Left hindlimb (tissue), 1 donor: Measurements from ENCODE around the gene DCD.
"Not testable (repeated sequence)": the region's sequence is repeated elsewhere in the genome, so short reads cannot be mapped to it uniquely, and the experiment has no call there.

ENCODE experiments used
- DNase-seq: peaks from one replicate; pipeline ENCODE4 v3.0.0-alpha.2; 2018

Gene DCD, protein sequence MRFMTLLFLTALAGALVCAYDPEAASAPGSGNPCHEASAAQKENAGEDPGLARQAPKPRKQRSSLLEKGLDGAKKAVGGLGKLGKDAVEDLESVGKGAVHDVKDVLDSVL

DNA sequence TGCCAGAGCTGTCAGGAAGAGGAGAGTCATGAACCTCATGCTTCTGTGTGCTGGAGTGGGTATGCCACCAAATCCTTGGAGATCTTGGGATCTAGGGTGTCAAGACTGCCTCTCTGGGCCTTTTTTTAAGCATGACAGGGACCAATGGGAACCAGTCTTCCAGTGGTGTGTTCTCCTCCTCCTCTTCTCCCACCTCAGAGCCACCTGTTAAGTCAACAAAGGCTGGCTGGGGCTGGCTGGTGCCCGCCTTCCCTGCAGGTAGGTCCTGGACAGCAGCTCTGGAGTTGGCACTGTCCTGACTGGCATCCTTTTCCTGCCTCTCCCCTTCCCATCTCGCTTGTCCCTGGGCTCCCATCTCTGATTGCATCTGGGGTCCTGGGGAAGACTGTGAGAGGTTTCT is at the start of gene DCD:
Gene DCD (minus strand): TSS at position 101 of the 400 bp plus-strand sequence. CDS start 62 bp downstream, at position 39.
- DNase-seq, result no peak

DNA sequence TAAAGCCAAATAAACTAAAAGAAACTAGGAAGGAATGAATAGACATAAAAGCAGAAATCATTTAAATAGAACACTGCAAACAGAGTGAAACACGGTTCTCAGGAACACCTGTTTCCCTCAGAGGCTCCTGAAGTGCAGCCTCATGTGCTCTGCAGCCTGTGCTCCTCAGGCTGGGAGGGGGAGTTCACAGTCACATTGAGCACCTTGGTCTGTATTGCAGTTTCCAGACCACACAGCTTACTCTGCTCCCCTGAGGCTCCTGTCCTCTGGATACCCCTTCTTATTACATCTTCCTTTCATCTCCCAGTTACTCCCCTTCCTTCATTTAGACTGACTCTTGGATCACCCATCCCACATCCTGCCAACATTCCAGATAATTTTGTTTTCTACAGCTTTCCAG is 49.7 kb upstream of the DCD start:
- DNase-seq, result peak; percentile 48

DNA sequence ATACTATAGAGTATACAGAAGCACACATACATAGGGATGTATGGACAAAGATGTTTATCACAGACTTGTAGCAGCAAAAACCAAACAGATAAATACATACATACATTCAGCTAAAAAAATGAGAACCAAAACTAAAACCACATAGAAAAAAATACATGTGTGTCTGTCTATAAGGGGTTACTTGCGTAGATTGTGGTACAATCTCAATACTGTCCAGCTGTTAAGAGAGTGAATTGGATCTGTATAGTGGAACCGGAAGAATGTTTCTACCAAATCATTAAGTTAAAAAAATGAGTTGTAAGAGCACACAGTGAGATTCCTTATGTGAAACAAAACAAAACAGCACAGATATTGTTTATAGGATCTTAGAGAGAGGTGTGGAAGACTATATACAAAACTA is 44.2 kb upstream of the DCD start:
- no peak for DNase-seq

DNA sequence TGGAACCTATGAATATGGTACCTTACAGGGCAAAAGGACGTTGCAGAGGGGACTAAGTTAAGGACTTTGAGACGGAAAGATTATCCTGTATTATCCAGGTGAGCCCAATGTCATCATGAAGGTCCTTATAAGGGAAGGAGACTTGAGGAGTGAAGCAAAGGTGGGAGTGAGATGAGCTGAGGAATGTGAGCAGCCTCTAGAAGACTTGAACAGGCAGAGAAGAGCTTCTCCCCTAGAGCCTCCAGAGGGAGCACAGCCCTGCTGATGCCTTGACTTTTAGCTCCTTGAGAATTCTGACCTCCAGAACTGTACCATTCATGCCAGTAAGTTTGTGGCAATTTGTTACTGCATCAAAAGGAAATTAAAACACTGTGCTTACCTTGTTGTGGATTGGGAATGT is 41.8 kb upstream of the DCD start:
- no peak for DNase-seq

- DNase-seq, result no peak
Measured at GRCh38 chr12:54689034-54689372, 40.8 kb upstream of the DCD start.

- DNase-seq, result no peak
Measured at GRCh38 chr12:54688309-54689033, 40.3 kb upstream of the DCD start.

- no peak for DNase-seq
Measured at GRCh38 chr12:54684636-54685630, 36.8 kb upstream of the DCD start.

DNA sequence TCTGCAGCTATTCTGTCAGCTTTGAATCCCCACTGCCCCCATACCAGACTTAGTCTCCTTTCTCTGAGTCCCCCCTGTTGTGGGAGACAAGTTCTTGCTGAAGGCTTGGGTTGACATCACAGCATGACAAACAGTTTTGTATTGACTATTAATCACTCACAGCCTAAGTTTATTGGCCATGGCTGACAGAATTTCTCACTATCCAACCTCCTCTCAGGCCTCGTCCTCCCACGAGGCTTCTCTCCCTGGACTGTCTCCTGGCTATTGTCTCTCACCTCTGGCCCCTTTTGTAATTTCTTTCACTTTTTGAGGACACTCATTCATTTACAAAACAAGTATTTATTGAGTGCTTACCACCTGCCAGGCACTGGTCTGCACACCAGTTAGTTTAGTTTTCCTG is 35.2 kb upstream of the DCD start:
- DNase-seq, result no peak

GRCh38 chr12:54682674-54683073 is 34.5 kb upstream of the DCD start:
- no peak for DNase-seq

DNA sequence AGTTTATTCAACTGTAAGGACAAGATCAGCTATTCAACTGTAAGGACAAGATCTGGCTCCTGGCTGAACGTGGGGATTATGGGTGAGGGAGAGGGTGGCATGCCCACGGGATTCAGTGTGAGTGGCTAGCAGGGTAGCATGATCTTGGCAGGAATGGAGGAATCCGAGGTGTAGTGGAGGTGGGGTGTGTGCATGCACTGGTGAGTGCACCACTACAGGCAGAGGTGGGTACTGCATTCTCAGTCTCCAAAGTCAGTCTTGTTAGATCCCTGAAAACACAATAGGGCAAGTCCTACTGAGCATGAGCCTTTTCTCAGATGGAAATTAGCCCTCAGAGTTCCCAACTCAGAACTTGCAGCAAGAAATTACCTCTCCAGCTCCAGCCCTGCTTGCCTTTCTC is 32.2 kb upstream of the DCD start:
- DNase-seq, result no peak

DNA sequence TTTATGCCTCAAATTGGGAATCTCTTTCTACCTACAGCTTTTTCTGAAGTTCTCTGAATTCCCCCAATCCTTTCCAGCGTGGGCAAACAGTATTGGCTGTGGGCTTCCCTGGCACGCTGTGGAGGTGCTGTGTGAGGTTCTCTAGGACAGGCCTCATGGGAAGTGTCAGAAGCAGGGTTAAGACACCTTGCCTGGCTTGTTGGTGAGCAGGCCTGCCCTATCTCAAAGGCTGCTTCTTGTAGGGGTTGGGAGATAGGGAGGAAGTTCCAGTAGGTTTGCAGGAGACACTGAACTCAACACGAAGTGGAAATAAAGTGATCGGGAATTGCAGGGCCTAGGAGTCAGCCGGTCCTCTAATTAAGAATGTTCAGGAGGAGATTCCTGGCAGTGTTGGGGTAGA is 30.0 kb upstream of the DCD start:
- DNase-seq, result no peak

- DNase-seq, result no peak
Measured at GRCh38 chr12:54667945-54668344, 19.8 kb upstream of the DCD start.

GRCh38 chr12:54666008-54666407 is 17.8 kb upstream of the DCD start:
- no peak for DNase-seq

- not testable (repeated sequence) for DNase-seq
Measured at GRCh38 chr12:54665022-54665635, 17.0 kb upstream of the DCD start.

GRCh38 chr12:54663603-54664002 is 15.4 kb upstream of the DCD start:
- no peak for DNase-seq

DNA sequence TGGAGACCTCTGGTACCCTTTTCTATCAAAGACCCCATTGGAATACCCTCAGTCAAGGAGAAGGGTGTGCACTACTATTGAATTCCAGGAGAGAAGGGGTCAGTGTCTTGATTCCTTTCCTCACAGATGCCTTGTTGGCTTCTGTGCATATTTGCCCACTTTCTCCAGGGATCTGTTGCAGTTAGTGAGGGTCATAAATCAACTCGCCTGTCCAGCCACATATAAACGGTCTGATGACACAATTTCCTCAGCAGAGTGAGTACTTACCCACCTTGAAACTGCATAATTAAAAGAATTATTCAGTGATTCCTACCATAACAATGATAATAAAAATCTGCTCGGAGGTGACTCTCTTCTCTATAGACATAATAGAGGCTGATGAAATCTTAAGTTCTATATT is 13.9 kb upstream of the DCD start:
- no peak for DNase-seq

DNA sequence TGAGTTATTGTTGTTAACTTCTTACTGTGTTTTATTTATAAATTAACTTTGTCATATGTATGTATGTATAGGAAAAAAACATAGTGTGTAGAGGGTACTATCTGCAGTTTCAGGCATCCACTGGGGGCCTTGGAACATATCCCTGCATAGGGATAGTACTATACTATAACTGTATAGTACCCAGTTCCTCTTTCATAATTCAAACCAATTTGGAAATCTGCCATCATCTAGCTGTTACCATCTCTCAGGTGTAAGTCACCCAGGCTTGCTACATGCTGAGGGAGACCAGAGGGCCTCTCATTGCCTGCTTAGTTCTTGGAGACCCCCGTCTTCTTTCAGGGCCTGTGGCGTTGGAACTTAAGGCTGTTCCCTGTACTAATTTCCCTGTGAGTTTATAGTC is 12.9 kb upstream of the DCD start:
- DNase-seq, result no peak

DNA sequence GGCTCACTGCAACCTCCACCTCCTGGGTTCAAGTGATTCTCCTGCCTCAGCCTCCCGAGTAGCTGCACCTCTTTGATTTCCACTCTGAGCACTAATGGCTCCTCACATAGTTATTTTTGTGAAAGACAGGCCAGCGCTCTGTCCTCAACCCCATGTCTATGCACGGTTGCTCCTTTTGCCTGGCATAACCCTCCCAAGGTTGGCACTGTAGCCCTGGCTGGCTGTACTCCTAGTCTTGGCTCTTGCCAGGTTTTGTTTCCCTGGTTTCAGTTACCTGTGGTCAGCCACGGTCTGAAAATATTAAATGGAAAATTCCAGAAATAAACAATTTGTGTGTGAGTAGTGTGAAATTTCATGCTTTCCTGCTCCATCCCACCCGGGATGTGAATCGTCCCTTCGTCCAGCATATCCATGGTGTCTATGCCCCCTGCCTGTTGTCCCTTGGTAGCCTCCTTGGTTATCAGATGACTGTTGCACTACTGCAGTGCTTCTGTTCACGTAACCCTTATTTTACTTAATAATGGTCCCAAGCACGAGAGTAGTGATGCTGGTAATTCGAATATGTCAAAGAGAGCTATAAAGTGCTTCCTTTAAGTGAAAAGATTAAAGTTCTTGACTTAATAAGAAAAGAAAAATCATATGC is 12.3 kb upstream of the DCD start:
- DNase-seq, result no peak

DNA sequence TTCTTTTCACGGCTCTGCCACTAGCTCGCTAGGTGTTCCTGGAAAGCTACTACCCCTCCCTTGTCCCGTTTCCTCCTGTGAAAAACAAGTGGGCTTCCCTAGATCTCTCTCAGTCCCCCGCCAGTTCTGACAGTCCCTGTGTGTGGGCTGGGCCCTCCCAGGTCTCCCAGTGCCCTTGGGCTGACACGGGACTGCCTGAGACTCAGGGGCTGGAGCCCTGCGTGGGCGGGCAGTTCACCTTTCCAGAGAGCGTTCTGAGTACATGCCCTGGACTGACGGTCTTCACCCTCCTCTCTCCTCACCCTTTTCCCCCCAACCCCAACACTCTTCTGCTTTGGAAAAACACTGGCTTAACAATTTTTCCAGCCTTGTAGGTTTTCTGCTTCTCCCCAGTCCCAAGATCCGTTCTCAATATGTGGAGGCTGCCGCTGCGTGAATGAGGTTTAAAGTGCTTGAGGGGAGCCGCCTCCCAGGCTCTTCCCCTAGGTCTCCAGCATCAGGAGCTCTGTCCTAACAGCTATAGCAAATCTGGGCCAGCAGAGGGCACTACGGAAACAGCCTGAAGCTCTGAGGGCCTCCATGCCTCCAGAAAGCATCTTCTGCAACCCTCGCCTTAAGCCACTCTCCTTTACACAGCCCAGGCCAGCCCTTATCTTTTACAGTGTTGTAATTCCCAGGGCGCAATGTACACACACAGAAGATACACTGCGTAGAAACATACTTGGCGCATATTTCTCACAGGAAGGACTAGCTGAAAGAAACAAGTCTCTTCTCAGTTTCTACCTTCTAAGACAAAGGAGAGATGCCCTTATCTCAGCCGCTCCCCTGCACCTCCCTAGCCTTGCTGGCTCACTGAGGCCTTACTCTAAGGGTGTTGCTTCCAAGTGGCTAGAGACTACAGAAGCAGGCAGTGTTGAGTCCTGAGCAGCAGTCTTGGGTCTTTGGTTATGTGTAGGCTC is 10.4 kb upstream of the DCD start:
- no peak for DNase-seq

DNA sequence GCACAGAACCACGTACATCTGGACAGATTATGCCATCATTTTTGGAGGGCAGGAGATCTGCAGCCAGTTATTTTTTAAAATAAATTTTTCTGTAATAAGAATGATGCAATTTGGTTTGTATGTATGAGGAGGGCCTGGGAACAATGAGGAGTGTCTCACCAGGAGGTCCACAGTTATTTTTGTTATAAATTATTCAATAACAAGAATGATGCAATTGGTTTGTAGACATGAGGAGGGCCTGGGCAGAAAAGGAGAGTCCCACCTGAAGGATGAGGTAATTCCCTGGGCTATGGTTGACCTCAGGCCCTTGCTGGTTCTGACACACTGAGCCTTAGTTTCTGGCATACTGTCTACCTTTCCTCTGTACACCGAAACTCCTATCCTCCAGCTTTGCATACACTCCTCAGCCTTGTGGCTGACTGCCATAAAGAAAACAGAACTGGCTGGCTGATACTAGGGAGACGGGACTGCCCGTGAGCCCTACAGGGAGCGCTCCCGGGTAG is 9.0 kb upstream of the DCD start:
- DNase-seq, result no peak

GRCh38 chr12:54654926-54655325 is 6.8 kb upstream of the DCD start:
- DNase-seq, result no peak

GRCh38 chr12:54653025-54653424 is 4.9 kb upstream of the DCD start:
- DNase-seq, result no peak
